H1 (cell line): ENCODE results near the gene FAM120B. TPM values are rescaled to one million over a fixed set of nuclear protein-coding genes. Genes with fewer than 3 reads are reported as not detected.
A peak's percentile ranks its signal among the peaks of the same experiment; 100 is the strongest.

Experiments
- ASH2L ChIP-seq: fragments of 200-600, 300-600 bp; sonication (generic); IDR thresholded peaks from one replicate; pipeline ENCODE4 v1.7.1; 2017; ENCODE audit warnings: low read length
- CHD2 ChIP-seq: IDR thresholded peaks from 2 replicates; pipeline ENCODE4 v1.6.1; 2012; ENCODE audit warnings: low read length, improper control_type of control experiment
- CREB1 ChIP-seq: IDR thresholded peaks from 2 replicates; pipeline ENCODE4 v1.6.1; 2012; ENCODE audit warnings: inconsistent platforms
- EZH2 ChIP-seq: fragments of 200-600 bp; sonication (generic); IDR thresholded peaks from 2 replicates; pipeline ENCODE4 v1.7.1; 2012; ENCODE audit warnings: low read depth, mild to moderate bottlenecking, moderate library complexity, low read length, inconsistent platforms; ENCODE audit not compliant: severe bottlenecking
- GTF2F1 ChIP-seq: IDR thresholded peaks from 2 replicates; pipeline ENCODE4 v1.6.1; 2012; ENCODE audit warnings: low read depth, low read length, improper control_type of control experiment, borderline replicate concordance
- JUND ChIP-seq: IDR thresholded peaks from 2 replicates; pipeline ENCODE4 v1.6.1; 2011; ENCODE audit warnings: mild to moderate bottlenecking, improper control_type of control experiment, low read length
- MAFK ChIP-seq: IDR thresholded peaks from 2 replicates; pipeline ENCODE4 v1.6.1; 2012; ENCODE audit warnings: low read depth, mild to moderate bottlenecking, improper control_type of control experiment, low read length
- NRF1 ChIP-seq: IDR thresholded peaks from 2 replicates; pipeline ENCODE4 v1.6.1; 2011; ENCODE audit warnings: mild to moderate bottlenecking, low read depth, low read length, improper control_type of control experiment
- POLR2A ChIP-seq, 2 experiments: IDR thresholded peaks; 1 replicate in 1 of 2; 2 replicates in 1 of 2; pipeline ENCODE4 v1.6.1; 2011; ENCODE audit warnings: low read depth in 2 of 2, low read length in 2 of 2, mild to moderate bottlenecking in 2 of 2; ENCODE audit errors: control extremely low read depth in 1 of 2
- POLR2AphosphoS5 ChIP-seq: IDR thresholded peaks from 2 replicates; pipeline ENCODE4 v1.6.1; 2011; ENCODE audit warnings: low read depth, low read length
- RAD21 ChIP-seq, 2 experiments: IDR thresholded peaks in 1 of 2; conservative IDR thresholded peaks in 1 of 2; 2 replicates each; pipeline ENCODE4 v1.6.1; 2011; ENCODE audit warnings: low read depth in 2 of 2, low read length in 2 of 2, improper control_type of control experiment in 1 of 2, inconsistent platforms in 1 of 2, mild to moderate bottlenecking in 1 of 2, moderate library complexity in 1 of 2
- RFX5 ChIP-seq: IDR thresholded peaks from 2 replicates; pipeline ENCODE4 v1.6.1; 2011; ENCODE audit warnings: low read depth, low read length, improper control_type of control experiment, borderline replicate concordance
- RXRA ChIP-seq: IDR thresholded peaks from 2 replicates; pipeline ENCODE4 v1.6.1; 2011; ENCODE audit warnings: low read depth, mild to moderate bottlenecking, low read length, moderate library complexity; ENCODE audit not compliant: insufficient read depth
- SIN3A ChIP-seq, 2 experiments: IDR thresholded peaks in 1 of 2; conservative IDR thresholded peaks in 1 of 2; 2 replicates each; pipeline ENCODE4 v1.6.1; 2011 to 2012; ENCODE audit warnings: low read length in 2 of 2, improper control_type of control experiment in 1 of 2, low read depth in 1 of 2, mild to moderate bottlenecking in 1 of 2
- SP4 ChIP-seq: IDR thresholded peaks from 2 replicates; pipeline ENCODE4 v1.6.1; 2012; ENCODE audit warnings: low read length, inconsistent platforms
- SRF ChIP-seq: IDR thresholded peaks from 2 replicates; pipeline ENCODE4 v1.6.1; 2011; ENCODE audit warnings: mild to moderate bottlenecking, low read depth, low read length, moderate library complexity
- TAF1 ChIP-seq: IDR thresholded peaks from 2 replicates; pipeline ENCODE4 v1.6.1; 2011; ENCODE audit warnings: mild to moderate bottlenecking, low read depth, low read length
- TAF7 ChIP-seq: optimal IDR thresholded peaks from 2 replicates; pipeline ENCODE3; 2011; ENCODE audit warnings: low read depth, mild to moderate bottlenecking, inconsistent platforms, low read length, moderate library complexity, borderline replicate concordance
- TCF12 ChIP-seq: IDR thresholded peaks from 2 replicates; pipeline ENCODE4 v1.6.1; 2011; ENCODE audit warnings: low read depth, mild to moderate bottlenecking, low read length
- TEAD4 ChIP-seq: IDR thresholded peaks from 2 replicates; pipeline ENCODE4 v1.6.1; 2012; ENCODE audit warnings: low read depth, low read length, inconsistent platforms, mixed read lengths
- YY1 ChIP-seq: IDR thresholded peaks from 2 replicates; pipeline ENCODE4 v1.6.1; 2011; ENCODE audit warnings: low read depth, mild to moderate bottlenecking, low read length
- polyA plus RNA-seq, 7 experiments: library from polyadenylated mRNA; depleted of rRNA in 3 of 7; stranded (reverse) in 5 of 7; unstranded in 2 of 7; fragments of >200 nt in 5 of 7; fragments of 200-250 nt in 2 of 7; gene quantifications; 1 replicate in 5 of 7; 2 replicates in 1 of 7; 4 replicates in 1 of 7; pipeline versions ENCODE4 v1.2.1 to v1.2.3, GENCODE V29; 2011 to 2013; ENCODE audit warnings: missing spikeins in 2 of 7, mixed read lengths in 2 of 7
- total RNA-seq: library from RNA; stranded (reverse); fragmentation: NEBNext Ultra II Directional; extraction: Animal tissue kit (Norgen Biotek cat#: 25700); gene quantifications from 2 replicates; pipeline ENCODE4 v1.2.1, GENCODE V29; 2021
- TF ChIP-seq, protein P1 (sequence below), 3 experiments: IDR thresholded peaks; 1 replicate in 2 of 3; 2 replicates in 1 of 3; pipeline versions ENCODE4 v1.5.1 to v1.6.1; 2011; ENCODE audit warnings: low read length in 3 of 3, mild to moderate bottlenecking in 3 of 3, inconsistent platforms in 2 of 3, low read depth in 1 of 3, moderate library complexity in 1 of 3; ENCODE audit not compliant: insufficient read depth in 1 of 3; ENCODE audit errors: control extremely low read depth in 1 of 3

The FAM120B gene
- total and polyA plus RNA-seq, 2 of the 8 experiments (the other 6 are each of a cell fraction or from before 2014, with no cell fraction given): 5.1 to 12.5 TPM

DNA sequence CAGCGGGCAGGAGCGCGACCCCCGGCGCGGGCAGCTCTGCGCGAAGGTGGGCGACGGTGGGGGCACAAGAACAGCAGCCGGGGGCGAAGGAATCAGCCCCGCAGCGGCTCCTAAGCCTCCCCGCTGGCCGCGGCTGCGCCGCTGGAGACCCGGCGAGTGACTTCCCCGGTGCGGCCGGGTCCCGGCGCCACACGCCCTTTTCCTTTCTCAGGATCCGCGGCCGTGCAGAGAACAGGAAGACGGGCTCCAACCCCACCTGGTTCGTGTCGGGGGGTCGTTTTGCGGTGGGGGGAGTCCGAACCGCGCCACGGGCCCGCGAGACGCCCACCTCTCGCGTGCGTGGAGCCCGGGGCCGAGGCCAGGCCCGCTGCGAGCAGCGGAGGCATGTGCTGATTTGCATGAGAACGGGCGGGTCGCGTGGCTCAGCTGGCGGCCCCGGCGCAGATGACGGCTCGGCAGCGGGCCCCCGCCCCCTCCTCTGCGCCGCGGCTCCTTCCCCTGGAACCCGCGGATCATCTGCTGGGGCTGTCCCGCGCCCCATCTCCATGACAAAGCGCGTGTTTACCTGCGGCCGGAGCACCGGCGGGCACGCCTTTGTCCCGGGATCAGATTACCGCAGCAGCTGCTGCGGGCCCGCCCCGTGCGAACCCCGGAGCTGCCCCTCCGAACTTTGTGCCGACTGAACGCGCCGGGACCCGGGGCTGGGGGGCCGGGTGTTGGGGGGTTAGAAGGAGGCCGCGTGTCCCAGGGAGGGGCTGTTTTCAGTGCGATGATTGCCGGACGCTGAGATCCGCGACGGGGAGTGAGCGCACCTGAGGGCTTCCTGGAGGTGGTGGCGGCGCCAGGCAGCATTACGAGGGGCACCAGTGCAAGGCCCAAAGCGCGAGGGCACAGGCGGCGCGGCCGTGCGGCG is 10.8 kb upstream of the FAM120B start (continued):
- peak; percentile 58 for TF ChIP-seq EZH2
- TF ChIP-seq ASH2L: no peak
- TF ChIP-seq MAFK: 0 out of 2 replicates have a peak, but pooled peaks have one; percentile 9
- no peak for TF ChIP-seq SP4
- peak in 1 of 2 experiments; percentile 79; a peak in 2 of 4 replicates for TF ChIP-seq SIN3A (conservative IDR thresholded peaks at IDR 0.05 in 1 of 2, IDR thresholded peaks at IDR 0.05 in 1 of 2; ENCODE audit: low read depth in 1 of 2, low read length in 2 of 2)
- peak; percentile 27 for TF ChIP-seq TAF7
- TF ChIP-seq SRF: no peak
- TF ChIP-seq, protein P1, sequence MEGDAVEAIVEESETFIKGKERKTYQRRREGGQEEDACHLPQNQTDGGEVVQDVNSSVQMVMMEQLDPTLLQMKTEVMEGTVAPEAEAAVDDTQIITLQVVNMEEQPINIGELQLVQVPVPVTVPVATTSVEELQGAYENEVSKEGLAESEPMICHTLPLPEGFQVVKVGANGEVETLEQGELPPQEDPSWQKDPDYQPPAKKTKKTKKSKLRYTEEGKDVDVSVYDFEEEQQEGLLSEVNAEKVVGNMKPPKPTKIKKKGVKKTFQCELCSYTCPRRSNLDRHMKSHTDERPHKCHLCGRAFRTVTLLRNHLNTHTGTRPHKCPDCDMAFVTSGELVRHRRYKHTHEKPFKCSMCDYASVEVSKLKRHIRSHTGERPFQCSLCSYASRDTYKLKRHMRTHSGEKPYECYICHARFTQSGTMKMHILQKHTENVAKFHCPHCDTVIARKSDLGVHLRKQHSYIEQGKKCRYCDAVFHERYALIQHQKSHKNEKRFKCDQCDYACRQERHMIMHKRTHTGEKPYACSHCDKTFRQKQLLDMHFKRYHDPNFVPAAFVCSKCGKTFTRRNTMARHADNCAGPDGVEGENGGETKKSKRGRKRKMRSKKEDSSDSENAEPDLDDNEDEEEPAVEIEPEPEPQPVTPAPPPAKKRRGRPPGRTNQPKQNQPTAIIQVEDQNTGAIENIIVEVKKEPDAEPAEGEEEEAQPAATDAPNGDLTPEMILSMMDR (IDR thresholded peaks at IDR 0.05; ENCODE audit: control extremely low read depth in 1 of 3, insufficient read depth in 1 of 3, low read depth in 1 of 3, low read length in 3 of 3): no peak
- peak; percentile 35; the same call in 1 of the 2 replicates for TF ChIP-seq JUND
- TF ChIP-seq NRF1: no peak
- 0 out of 2 replicates have a peak, but pooled peaks have one; percentile 19 for TF ChIP-seq GTF2F1
- peak; percentile 79; the same call in 1 of the 2 replicates for TF ChIP-seq TCF12
- 0 out of 2 replicates have a peak, but pooled peaks have one; percentile 44 for TF ChIP-seq TAF1
- no peak for TF ChIP-seq YY1
- TF ChIP-seq RXRA: no peak
- no peak for TF ChIP-seq RFX5
- TF ChIP-seq CHD2: peak; percentile 63; the same call in 1 of the 2 replicates
- peak in 1 of 2 experiments; percentile 1; a peak in 1 of 4 replicates for TF ChIP-seq RAD21 (IDR thresholded peaks at IDR 0.05 in 1 of 2, conservative IDR thresholded peaks at IDR 0.05 in 1 of 2; ENCODE audit: low read depth in 2 of 2, low read length in 2 of 2)
- peak; percentile 40; the same call in 1 of the 2 replicates for TF ChIP-seq TEAD4
- no peak for TF ChIP-seq POLR2A (IDR thresholded peaks at IDR 0.05; ENCODE audit: control extremely low read depth in 1 of 2, low read depth in 2 of 2, low read length in 2 of 2)
- peak; percentile 28; the same call in 1 of the 2 replicates for TF ChIP-seq CREB1
- TF ChIP-seq POLR2AphosphoS5: no peak
